ENCODE data around the gene L3MBTL4.

The L3MBTL4 gene

GRCh38 chr18:6211174-6211504 is 203.6 kb downstream of the L3MBTL4 start:
- H3K27ac ChIP-seq (ENCODE audit: low read depth, low read length), result no peak overlapping the region
- H3K9ac ChIP-seq (ENCODE audit: low read length in 5 of 5), result no peak overlapping the region
- no peaks in the 10 kb centered on the region for H3K9me3 ChIP-seq (ENCODE audit: control insufficient read depth in 5 of 5, low read length in 5 of 5)
- no peaks in the 10 kb centered on the region for H3K27me3 ChIP-seq (ENCODE audit: control insufficient read depth in 5 of 5, insufficient read depth in 4 of 5, low read length in 5 of 5)
- H3K4me3 ChIP-seq (ENCODE audit: low read depth in 1 of 5, low read length in 5 of 5), result no peak overlapping the region
- H3K36me3 ChIP-seq (ENCODE audit: control insufficient read depth in 5 of 5, insufficient read depth in 5 of 5, low read length in 5 of 5), result no peaks in the 10 kb centered on the region
- no peaks in the 10 kb centered on the region for H3K4me1 ChIP-seq (ENCODE audit: control insufficient read depth in 5 of 5, insufficient read depth in 5 of 5, low read length in 5 of 5)

- Histone ChIP-seq H3K36me3 (ENCODE audit: control insufficient read depth in 5 of 5, insufficient read depth in 5 of 5, low read length in 5 of 5) (no peaks in the 10 kb centered on the region), H3K4me1 (ENCODE audit: control insufficient read depth in 5 of 5, insufficient read depth in 5 of 5, low read length in 5 of 5) (no peaks in the 10 kb centered on the region), H3K9ac (ENCODE audit: low read length in 5 of 5) (no peak overlapping the region), H3K4me3 (ENCODE audit: low read depth in 1 of 5, low read length in 5 of 5) (no peak overlapping the region), H3K27me3 (ENCODE audit: control insufficient read depth in 5 of 5, insufficient read depth in 4 of 5, low read length in 5 of 5) (no peaks in the 10 kb centered on the region), H3K9me3 (ENCODE audit: control insufficient read depth in 5 of 5, low read length in 5 of 5) (no peaks in the 10 kb centered on the region), H3K27ac (ENCODE audit: low read depth, low read length) (no peak overlapping the region)
Observed at GRCh38 chr18:6210349-6211173, 204.2 kb downstream of the L3MBTL4 start.

GRCh38 chr18:6207941-6208340 is 206.8 kb downstream of the L3MBTL4 start:
- H3K27me3 ChIP-seq (ENCODE audit: control insufficient read depth in 5 of 5, insufficient read depth in 4 of 5, low read length in 5 of 5), result no peaks in the 10 kb centered on the region
- no peaks in the 10 kb centered on the region for H3K9me3 ChIP-seq (ENCODE audit: control insufficient read depth in 5 of 5, low read length in 5 of 5)
- no peak overlapping the region for H3K27ac ChIP-seq (ENCODE audit: low read depth, low read length)
- no peak overlapping the region for H3K4me3 ChIP-seq (ENCODE audit: low read depth in 1 of 5, low read length in 5 of 5)
- H3K9ac ChIP-seq (ENCODE audit: low read length in 5 of 5), result no peak overlapping the region
- H3K4me1 ChIP-seq (ENCODE audit: control insufficient read depth in 5 of 5, insufficient read depth in 5 of 5, low read length in 5 of 5), result no peaks in the 10 kb centered on the region
- no peaks in the 10 kb centered on the region for H3K36me3 ChIP-seq (ENCODE audit: control insufficient read depth in 5 of 5, insufficient read depth in 5 of 5, low read length in 5 of 5)

- no peak overlapping the region for H3K4me3 ChIP-seq (ENCODE audit: low read depth in 1 of 5, low read length in 5 of 5)
- H3K9me3 ChIP-seq (ENCODE audit: control insufficient read depth in 5 of 5, low read length in 5 of 5), result no peaks in the 10 kb centered on the region
- no peaks in the 10 kb centered on the region for H3K27me3 ChIP-seq (ENCODE audit: control insufficient read depth in 5 of 5, insufficient read depth in 4 of 5, low read length in 5 of 5)
- peaks cover 0 to under 1% (median 0%) of the 10 kb centered on the region in 5 donors for H3K36me3 ChIP-seq (ENCODE audit: control insufficient read depth in 5 of 5, insufficient read depth in 5 of 5, low read length in 5 of 5)
- H3K4me1 ChIP-seq (ENCODE audit: control insufficient read depth in 5 of 5, insufficient read depth in 5 of 5, low read length in 5 of 5), result no peaks in the 10 kb centered on the region
- H3K27ac ChIP-seq (ENCODE audit: low read depth, low read length), result no peak overlapping the region
- H3K9ac ChIP-seq (ENCODE audit: low read length in 5 of 5), result no peak overlapping the region
Observed at GRCh38 chr18:6207116-6207515, 207.6 kb downstream of the L3MBTL4 start.

GRCh38 chr18:6205706-6206105 is 209.0 kb downstream of the L3MBTL4 start:
- peaks cover 0 to 4% (median 0%) of the 10 kb centered on the region in 5 donors for H3K36me3 ChIP-seq (ENCODE audit: control insufficient read depth in 5 of 5, insufficient read depth in 5 of 5, low read length in 5 of 5)
- H3K4me3 ChIP-seq (ENCODE audit: low read depth in 1 of 5, low read length in 5 of 5), result no peak overlapping the region
- no peaks in the 10 kb centered on the region for H3K4me1 ChIP-seq (ENCODE audit: control insufficient read depth in 5 of 5, insufficient read depth in 5 of 5, low read length in 5 of 5)
- H3K27me3 ChIP-seq (ENCODE audit: control insufficient read depth in 5 of 5, insufficient read depth in 4 of 5, low read length in 5 of 5), result no peaks in the 10 kb centered on the region
- H3K27ac ChIP-seq (ENCODE audit: low read depth, low read length), result no peak overlapping the region
- H3K9ac ChIP-seq (ENCODE audit: low read length in 5 of 5), result no peak overlapping the region
- no peaks in the 10 kb centered on the region for H3K9me3 ChIP-seq (ENCODE audit: control insufficient read depth in 5 of 5, low read length in 5 of 5)

GRCh38 chr18:6204476-6204875 is 210.2 kb downstream of the L3MBTL4 start:
- no peaks in the 10 kb centered on the region for H3K9me3 ChIP-seq (ENCODE audit: control insufficient read depth in 5 of 5, low read length in 5 of 5)
- no peak overlapping the region for H3K27ac ChIP-seq (ENCODE audit: low read depth, low read length)

GRCh38 chr18:6203791-6204190 is 210.9 kb downstream of the L3MBTL4 start:
- Histone ChIP-seq H3K4me3 (ENCODE audit: low read depth in 1 of 5, low read length in 5 of 5) (no peak overlapping the region), H3K9ac (ENCODE audit: low read length in 5 of 5) (no peak overlapping the region), H3K9me3 (ENCODE audit: control insufficient read depth in 5 of 5, low read length in 5 of 5) (no peaks in the 10 kb centered on the region), H3K27me3 (ENCODE audit: control insufficient read depth in 5 of 5, insufficient read depth in 4 of 5, low read length in 5 of 5) (no peaks in the 10 kb centered on the region), H3K4me1 (ENCODE audit: control insufficient read depth in 5 of 5, insufficient read depth in 5 of 5, low read length in 5 of 5) (no peaks in the 10 kb centered on the region), H3K27ac (ENCODE audit: low read depth, low read length) (no peak overlapping the region), H3K36me3 (ENCODE audit: control insufficient read depth in 5 of 5, insufficient read depth in 5 of 5, low read length in 5 of 5) (peaks cover 0 to 4% (median 0%) of the 10 kb centered on the region in 5 donors)

More at GRCh38 chr18:6204476-6204875, 210.2 kb downstream of the L3MBTL4 start:
- Histone ChIP-seq H3K27me3 (ENCODE audit: control insufficient read depth in 5 of 5, insufficient read depth in 4 of 5, low read length in 5 of 5) (no peaks in the 10 kb centered on the region), H3K4me1 (ENCODE audit: control insufficient read depth in 5 of 5, insufficient read depth in 5 of 5, low read length in 5 of 5) (no peaks in the 10 kb centered on the region), H3K4me3 (ENCODE audit: low read depth in 1 of 5, low read length in 5 of 5) (no peak overlapping the region), H3K36me3 (ENCODE audit: control insufficient read depth in 5 of 5, insufficient read depth in 5 of 5, low read length in 5 of 5) (peaks cover 0 to 4% (median 0%) of the 10 kb centered on the region in 5 donors), H3K9ac (ENCODE audit: low read length in 5 of 5) (no peak overlapping the region)

GRCh38 chr18:6202861-6203260 is 211.8 kb downstream of the L3MBTL4 start:
- no peaks in the 10 kb centered on the region for H3K9me3 ChIP-seq (ENCODE audit: control insufficient read depth in 5 of 5, low read length in 5 of 5)
- H3K27me3 ChIP-seq (ENCODE audit: control insufficient read depth in 5 of 5, insufficient read depth in 4 of 5, low read length in 5 of 5), result no peaks in the 10 kb centered on the region
- H3K4me3 ChIP-seq (ENCODE audit: low read depth in 1 of 5, low read length in 5 of 5), result no peak overlapping the region
- no peaks in the 10 kb centered on the region for H3K4me1 ChIP-seq (ENCODE audit: control insufficient read depth in 5 of 5, insufficient read depth in 5 of 5, low read length in 5 of 5)
- H3K36me3 ChIP-seq (ENCODE audit: control insufficient read depth in 5 of 5, insufficient read depth in 5 of 5, low read length in 5 of 5), result peaks cover 0 to 4% (median 0%) of the 10 kb centered on the region in 5 donors
- no peak overlapping the region for H3K9ac ChIP-seq (ENCODE audit: low read length in 5 of 5)
- no peak overlapping the region for H3K27ac ChIP-seq (ENCODE audit: low read depth, low read length)

GRCh38 chr18:6200204-6200774 is 214.4 kb downstream of the L3MBTL4 start:
- Histone ChIP-seq H3K27ac (ENCODE audit: low read depth, low read length) (no peak overlapping the region), H3K27me3 (ENCODE audit: control insufficient read depth in 5 of 5, insufficient read depth in 4 of 5, low read length in 5 of 5) (no peaks in the 10 kb centered on the region), H3K9me3 (ENCODE audit: control insufficient read depth in 5 of 5, low read length in 5 of 5) (no peaks in the 10 kb centered on the region), H3K9ac (ENCODE audit: low read length in 5 of 5) (no peak overlapping the region), H3K36me3 (ENCODE audit: control insufficient read depth in 5 of 5, insufficient read depth in 5 of 5, low read length in 5 of 5) (peaks cover 0 to 4% (median 0%) of the 10 kb centered on the region in 5 donors), H3K4me3 (ENCODE audit: low read depth in 1 of 5, low read length in 5 of 5) (no peak overlapping the region), H3K4me1 (ENCODE audit: control insufficient read depth in 5 of 5, insufficient read depth in 5 of 5, low read length in 5 of 5) (peaks cover 0 to 5% (median 0%) of the 10 kb centered on the region in 5 donors)

- H3K4me3 ChIP-seq (ENCODE audit: low read depth in 1 of 5, low read length in 5 of 5), result no peak overlapping the region
- H3K27me3 ChIP-seq (ENCODE audit: control insufficient read depth in 5 of 5, insufficient read depth in 4 of 5, low read length in 5 of 5), result no peaks in the 10 kb centered on the region
- no peak overlapping the region for H3K27ac ChIP-seq (ENCODE audit: low read depth, low read length)
- no peak overlapping the region for H3K9ac ChIP-seq (ENCODE audit: low read length in 5 of 5)
- no peaks in the 10 kb centered on the region for H3K9me3 ChIP-seq (ENCODE audit: control insufficient read depth in 5 of 5, low read length in 5 of 5)
- H3K4me1 ChIP-seq (ENCODE audit: control insufficient read depth in 5 of 5, insufficient read depth in 5 of 5, low read length in 5 of 5), result peaks cover 0 to 6% (median 0%) of the 10 kb centered on the region in 5 donors
- H3K36me3 ChIP-seq (ENCODE audit: control insufficient read depth in 5 of 5, insufficient read depth in 5 of 5, low read length in 5 of 5), result peaks cover 0 to 4% (median 0%) of the 10 kb centered on the region in 5 donors
Observed at GRCh38 chr18:6199777-6200176, 214.9 kb downstream of the L3MBTL4 start.
